A549 (cell line): ENCODE data around the gene RGS17.

Source experiments
- CHD2 ChIP-seq: fragments of 150-350 bp; IDR thresholded peaks from 2 replicates; pipeline ENCODE4 v1.6.1; 2014; ENCODE audit warnings: low read length; ENCODE audit not compliant: partially characterized antibody
- EP300 ChIP-seq, 2 experiments: fragments of >200 bp; sonication (Bioruptor Twin); formaldehyde crosslinking; IDR thresholded peaks; 2 replicates in 1 of 2; 3 replicates in 1 of 2; pipeline ENCODE4 v1.6.1; 2016 to 2017
- HDAC2 ChIP-seq: fragments of 200-600 bp; sonication (generic); IDR thresholded peaks from 2 replicates; pipeline ENCODE4 v1.6.1; 2016
- MAZ ChIP-seq: fragments of 150-350 bp; IDR thresholded peaks from 2 replicates; pipeline ENCODE4 v1.6.1; 2014; ENCODE audit warnings: antibody characterized with exemption, low read depth, low read length, borderline replicate concordance
- MYC ChIP-seq: IDR thresholded peaks from 2 replicates; pipeline ENCODE4 v1.6.1; 2012; ENCODE audit warnings: mild to moderate bottlenecking, inconsistent platforms, low read length, improper control_type of control experiment, borderline replicate concordance
- PHF8 ChIP-seq: fragments of 200-600 bp; sonication (generic); IDR thresholded peaks from 2 replicates; pipeline ENCODE4 v1.6.1; 2016; ENCODE audit warnings: low read depth, mild to moderate bottlenecking, antibody characterized with exemption, moderate library complexity, borderline replicate concordance
- POLR2A ChIP-seq: IDR thresholded peaks from 2 replicates; pipeline ENCODE4 v1.6.1; 2012; ENCODE audit warnings: mild to moderate bottlenecking, low read length
- RAD21 ChIP-seq, 2 experiments: fragments of >200 bp in 1 of 2; sonication (Bioruptor Twin) in 1 of 2; formaldehyde crosslinking in 1 of 2; IDR thresholded peaks in 1 of 2; conservative IDR thresholded peaks in 1 of 2; 2 replicates in 1 of 2; 3 replicates in 1 of 2; pipeline ENCODE4 v1.6.1; 2012 to 2018; ENCODE audit warnings: inconsistent platforms in 1 of 2
- REST ChIP-seq: fragments of 200-600 bp; sonication (generic); IDR thresholded peaks from 2 replicates; pipeline ENCODE4 v1.6.1; 2016; ENCODE audit warnings: antibody characterized with exemption, mild to moderate bottlenecking, moderate library complexity
- RFX5 ChIP-seq: fragments of 450-650 bp; IDR thresholded peaks from 2 replicates; pipeline ENCODE4 v1.7.1; 2014; ENCODE audit warnings: antibody characterized with exemption, mild to moderate bottlenecking, moderate library complexity
- ZC3H11A ChIP-seq: fragments of 450-650 bp; IDR thresholded peaks from 2 replicates; pipeline ENCODE4 v1.6.1; 2014; ENCODE audit warnings: antibody characterized with exemption, mild to moderate bottlenecking
- ZSCAN20 ChIP-seq: fragments of 250-450 bp; sonication (Bioruptor Pico); IDR thresholded peaks from 2 replicates; pipeline ENCODE4 v1.8.0; 2022; ENCODE audit warnings: mild to moderate bottlenecking, moderate library complexity
- TF ChIP-seq, protein P1 (sequence below): fragments of >200 bp; sonication (Bioruptor Twin); formaldehyde crosslinking; IDR thresholded peaks from 3 replicates; pipeline ENCODE4 v1.5.1; 2016

DNA sequence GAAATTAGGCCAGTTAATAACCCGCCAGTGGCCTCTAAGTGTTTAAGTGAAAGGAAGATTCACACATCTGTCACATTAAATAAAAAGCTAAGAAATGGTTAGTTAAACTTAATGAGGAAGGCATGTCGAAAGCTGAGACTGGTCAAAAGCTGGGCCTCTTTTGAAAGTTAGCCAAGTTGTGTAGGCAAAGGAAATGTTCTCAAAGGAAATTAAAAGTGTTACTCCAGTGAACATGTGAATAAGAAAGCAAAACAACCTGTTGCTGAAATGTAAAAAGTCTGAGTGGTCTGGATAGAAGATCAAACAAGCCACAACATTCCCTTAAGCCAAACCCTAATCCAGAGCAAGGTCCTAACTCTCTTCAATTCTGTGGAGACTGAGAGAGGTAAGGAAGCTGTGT, 117.6 kb downstream of the RGS17 start:
- TF ChIP-seq RFX5 (no peak), REST (no peak), MYC (no peak), PHF8 (no peak), EP300 (IDR thresholded peaks at IDR 0.05) (no peak), ZC3H11A (no peak), MAZ (no peak), CHD2 (no peak), RAD21 (conservative IDR thresholded peaks at IDR 0.05 in 1 of 2, IDR thresholded peaks at IDR 0.05 in 1 of 2) (no peak), ZSCAN20 (CRISPR knock-in tag) (no peak), HDAC2 (no peak), POLR2A (no peak)
- TF ChIP-seq, protein P1, sequence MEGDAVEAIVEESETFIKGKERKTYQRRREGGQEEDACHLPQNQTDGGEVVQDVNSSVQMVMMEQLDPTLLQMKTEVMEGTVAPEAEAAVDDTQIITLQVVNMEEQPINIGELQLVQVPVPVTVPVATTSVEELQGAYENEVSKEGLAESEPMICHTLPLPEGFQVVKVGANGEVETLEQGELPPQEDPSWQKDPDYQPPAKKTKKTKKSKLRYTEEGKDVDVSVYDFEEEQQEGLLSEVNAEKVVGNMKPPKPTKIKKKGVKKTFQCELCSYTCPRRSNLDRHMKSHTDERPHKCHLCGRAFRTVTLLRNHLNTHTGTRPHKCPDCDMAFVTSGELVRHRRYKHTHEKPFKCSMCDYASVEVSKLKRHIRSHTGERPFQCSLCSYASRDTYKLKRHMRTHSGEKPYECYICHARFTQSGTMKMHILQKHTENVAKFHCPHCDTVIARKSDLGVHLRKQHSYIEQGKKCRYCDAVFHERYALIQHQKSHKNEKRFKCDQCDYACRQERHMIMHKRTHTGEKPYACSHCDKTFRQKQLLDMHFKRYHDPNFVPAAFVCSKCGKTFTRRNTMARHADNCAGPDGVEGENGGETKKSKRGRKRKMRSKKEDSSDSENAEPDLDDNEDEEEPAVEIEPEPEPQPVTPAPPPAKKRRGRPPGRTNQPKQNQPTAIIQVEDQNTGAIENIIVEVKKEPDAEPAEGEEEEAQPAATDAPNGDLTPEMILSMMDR = no peak
